ENCODE data around the gene SCN4B.

SCN4B gene

GRCh38 chr11:118147502-118147901, 5.1 kb downstream of the SCN4B start:
- TF ChIP-seq GABPA (IDR thresholded peaks at IDR 0.05; ENCODE audit: low read depth) (no peak), CTCF (IDR thresholded peaks at IDR 0.05; ENCODE audit: insufficient read depth, low read length) (no peak), SPI1 (IDR thresholded peaks at IDR 0.05; ENCODE audit: borderline replicate concordance, low read depth) (peak; percentile 55; the same call in 1 of the 2 replicates)
- H3K27me3 ChIP-seq (ENCODE audit: insufficient read depth, poor library complexity, severe bottlenecking) = peaks cover 6% of the 10 kb centered on the region
- no peak overlapping the region for H3K4me3 ChIP-seq (replicated peaks; ENCODE audit: insufficient read depth, low read length)
- DNase-seq (ENCODE audit: low read depth in 1 of 2, low spot score in 1 of 2) = peak in 1 of 2 experiments; percentile 25
- H3K27ac ChIP-seq (replicated peaks) = no peak overlapping the region

- Histone ChIP-seq H3K4me3 (replicated peaks; ENCODE audit: insufficient read depth, low read length) (no peak overlapping the region), H3K27ac (replicated peaks) (no peak overlapping the region), H3K27me3 (ENCODE audit: insufficient read depth, poor library complexity, severe bottlenecking) (peaks cover 2% of the 10 kb centered on the region)
- TF ChIP-seq GABPA (IDR thresholded peaks at IDR 0.05; ENCODE audit: low read depth) = no peak
- no peak for TF ChIP-seq REST (IDR thresholded peaks at IDR 0.05; ENCODE audit: insufficient replicate concordance, low read depth)
- TF ChIP-seq SPI1 (IDR thresholded peaks at IDR 0.05; ENCODE audit: borderline replicate concordance, low read depth) = no peak
- TF ChIP-seq POLR2AphosphoS5 (IDR thresholded peaks at IDR 0.05; ENCODE audit: low read depth) = no peak
- no peak for TF ChIP-seq CTCF (IDR thresholded peaks at IDR 0.05; ENCODE audit: insufficient read depth, low read length)
- DNase-seq (ENCODE audit: low read depth in 1 of 2, low spot score in 1 of 2) = no peak
Observed at GRCh38 chr11:118146554-118146953, 6.1 kb downstream of the SCN4B start.

- no peak overlapping the region for H3K27ac ChIP-seq (replicated peaks)
- peak overlapping the region; percentile 67 for H3K4me3 ChIP-seq (replicated peaks; ENCODE audit: insufficient read depth, low read length)
- peak; percentile 66 for TF ChIP-seq CTCF (IDR thresholded peaks at IDR 0.05; ENCODE audit: insufficient read depth, low read length)
- TF ChIP-seq SPI1 (IDR thresholded peaks at IDR 0.05; ENCODE audit: borderline replicate concordance, low read depth) = no peak
- no peak for TF ChIP-seq REST (IDR thresholded peaks at IDR 0.05; ENCODE audit: insufficient replicate concordance, low read depth)
- no peak for TF ChIP-seq GABPA (IDR thresholded peaks at IDR 0.05; ENCODE audit: low read depth)
- no peak for TF ChIP-seq POLR2AphosphoS5 (IDR thresholded peaks at IDR 0.05; ENCODE audit: low read depth)
- H3K27me3 ChIP-seq (ENCODE audit: insufficient read depth, poor library complexity, severe bottlenecking) = peaks cover under 1% of the 10 kb centered on the region
- DNase-seq (ENCODE audit: low read depth in 1 of 2, low spot score in 1 of 2) = peak; percentile 64 to 82
Observed at GRCh38 chr11:118145285-118146227, 7.1 kb downstream of the SCN4B start.
